Keratinocyte (primary cell): Measurements from ENCODE around the gene ROR1. TPM values are rescaled to one million over a fixed set of nuclear protein-coding genes. Genes with fewer than 3 reads are reported as not detected.

Source experiments
- DNase-seq: peaks from one replicate; pipeline ENCODE4 v3.0.0-alpha.2; 2011; ENCODE audit warnings: low read depth, missing footprints, low spot score
- FAIRE-seq: peaks from 2 replicates; lab custom pipeline; 2011; peaks lifted over from hg19 to GRCh38; lab: Jason Lieb, UNC
- H2AFZ ChIP-seq: 2 replicates; pipeline ENCODE4 v1.6.0; 2012; ENCODE audit warnings: low read length, control low read depth, inconsistent platforms; ENCODE audit not compliant: control insufficient read depth
- H3K27ac ChIP-seq: 2 replicates; pipeline ENCODE4 v1.5.1; 2011; ENCODE audit warnings: low read length; ENCODE audit not compliant: control insufficient read depth, insufficient read depth
- H3K27me3 ChIP-seq: 3 replicates; pipeline ENCODE4 v1.6.0; 2011; ENCODE audit warnings: low read length; ENCODE audit not compliant: control insufficient read depth, insufficient read depth; ENCODE audit errors: extremely low read depth
- H3K36me3 ChIP-seq, 2 experiments: 2 replicates in 1 of 2; 3 replicates in 1 of 2; pipeline ENCODE4 v1.5.1; 2011; ENCODE audit warnings: low read length in 2 of 2, mild to moderate bottlenecking in 1 of 2; ENCODE audit not compliant: control insufficient read depth in 2 of 2, insufficient read depth in 2 of 2; ENCODE audit errors: extremely low read depth in 1 of 2
- H3K4me1 ChIP-seq: 3 replicates; pipeline ENCODE4 v1.5.1; 2011; ENCODE audit warnings: low read length; ENCODE audit not compliant: control insufficient read depth, insufficient read depth; ENCODE audit errors: extremely low read depth
- H3K4me2 ChIP-seq: 3 replicates; pipeline ENCODE4 v1.6.0; 2011; ENCODE audit warnings: low read depth, low read length; ENCODE audit not compliant: control insufficient read depth, insufficient read depth; ENCODE audit errors: extremely low read depth
- H3K4me3 ChIP-seq, 3 experiments: fragments of 200-600 bp in 1 of 3; sonication (generic) in 1 of 3; 2 replicates in 2 of 3; 3 replicates in 1 of 3; pipeline ENCODE4 v1.5.1; 2011 to 2016; ENCODE audit warnings: low read length in 3 of 3, mild to moderate bottlenecking in 3 of 3, control low read depth in 2 of 3, inconsistent platforms in 1 of 3, low read depth in 1 of 3, mixed read lengths in 1 of 3, mixed run types in 1 of 3, moderate library complexity in 1 of 3; ENCODE audit not compliant: control insufficient read depth in 2 of 3, insufficient read depth in 2 of 3; ENCODE audit errors: extremely low read depth in 1 of 3
- H3K79me2 ChIP-seq: 2 replicates; pipeline ENCODE4 v1.6.0; 2012; ENCODE audit warnings: low read length; ENCODE audit not compliant: control insufficient read depth, insufficient read depth
- H3K9ac ChIP-seq: 3 replicates; pipeline ENCODE4 v1.6.0; 2011; ENCODE audit warnings: low read length; ENCODE audit not compliant: control insufficient read depth, insufficient read depth; ENCODE audit errors: extremely low read depth
- H3K9me1 ChIP-seq: 3 replicates; pipeline ENCODE4 v1.6.0; 2011; ENCODE audit warnings: low read length; ENCODE audit not compliant: control insufficient read depth, insufficient read depth; ENCODE audit errors: extremely low read depth
- H3K9me3 ChIP-seq: 2 replicates; pipeline ENCODE4 v1.5.1; 2012; ENCODE audit warnings: low read depth, low read length; ENCODE audit not compliant: control insufficient read depth
- H4K20me1 ChIP-seq: 3 replicates; pipeline ENCODE4 v1.6.0; 2011; ENCODE audit warnings: low read length; ENCODE audit not compliant: control insufficient read depth, insufficient read depth; ENCODE audit errors: extremely low read depth
- EZH2 ChIP-seq: IDR thresholded peaks from one replicate; pipeline ENCODE4 v1.6.1; 2012; ENCODE audit warnings: inconsistent platforms, mild to moderate bottlenecking, low read length, moderate library complexity
- dilution Hi-C: fragments of 300-500 bp; cut with MboI; formaldehyde crosslinking; loops from one replicate; pipeline ENCODE4 v1.7.0; 2020; ENCODE audit warnings: low sequenced_read_pairs; ENCODE audit not compliant: extremely low pct_ligation_motif_present
- polyA plus RNA-seq, 5 experiments: library from polyadenylated mRNA; depleted of rRNA in 3 of 5; stranded (reverse) in 3 of 5; stranded (forward) in 1 of 5; unstranded in 1 of 5; fragments of >200 nt; gene quantifications; 1 replicate in 1 of 5; 2 replicates in 3 of 5; 3 replicates in 1 of 5; pipeline versions ENCODE4 v1.2.1 to v1.2.3, GENCODE V29; 2011 to 2012; ENCODE audit warnings: missing spikeins in 2 of 5, low read depth in 1 of 5, low replicate concordance in 1 of 5
- TF ChIP-seq, protein P1 (sequence below), 3 experiments: IDR thresholded peaks in 1 of 3; conservative IDR thresholded peaks in 1 of 3; optimal IDR thresholded peaks in 1 of 3; 2 replicates in 2 of 3; 3 replicates in 1 of 3; pipeline versions ENCODE3 to v1.5.1; 2011; ENCODE audit warnings: low read length in 3 of 3, mild to moderate bottlenecking in 3 of 3, moderate library complexity in 2 of 3, control low read depth in 1 of 3, inconsistent platforms in 1 of 3; ENCODE audit not compliant: insufficient read depth in 2 of 3; ENCODE audit errors: extremely low read depth in 1 of 3

Gene ROR1
- polyA plus RNA-seq, 1 donor (not counting 4 experiments of a cell fraction or from before 2014, with no cell fraction given): 9.2 TPM

DNA sequence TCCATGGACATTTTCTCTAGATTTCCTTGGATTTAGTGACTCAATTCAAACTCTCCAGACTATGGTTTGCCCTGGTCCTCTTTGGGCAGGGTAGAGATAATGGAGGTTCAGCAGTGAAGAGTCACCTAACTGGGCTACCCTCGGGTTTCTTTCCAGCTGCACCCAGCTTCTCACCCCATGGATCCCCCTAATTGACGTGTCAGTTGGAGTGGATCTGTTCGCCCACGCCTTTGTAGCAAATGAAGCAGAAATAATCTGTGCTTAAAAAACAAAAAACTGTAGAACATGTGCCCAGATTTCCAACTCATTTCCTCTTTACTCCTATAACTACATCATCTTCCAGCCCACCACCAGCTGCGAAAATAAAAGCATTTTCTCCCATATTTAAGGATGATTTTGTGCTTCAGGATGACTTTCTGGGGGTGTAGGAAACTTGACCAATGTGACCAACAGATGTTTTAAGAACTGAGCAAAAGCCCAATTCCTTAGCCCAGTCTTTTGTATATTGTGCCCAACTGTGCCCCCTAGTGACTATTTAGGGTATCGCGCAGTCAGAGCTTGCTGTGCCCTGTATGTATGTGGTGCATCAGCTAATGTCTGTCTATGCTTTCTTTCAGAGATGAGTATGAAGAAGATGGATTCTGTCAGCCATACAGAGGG lies 363.1 kb downstream of the ROR1 start:
- no peak overlapping the region for H3K27ac ChIP-seq
- peak; percentile 96 for FAIRE-seq
- peaks cover 0 to 2% of the 10 kb centered on the region in 2 experiments for H3K36me3 ChIP-seq
- TF ChIP-seq EZH2: no peak
- TF ChIP-seq, protein P1, sequence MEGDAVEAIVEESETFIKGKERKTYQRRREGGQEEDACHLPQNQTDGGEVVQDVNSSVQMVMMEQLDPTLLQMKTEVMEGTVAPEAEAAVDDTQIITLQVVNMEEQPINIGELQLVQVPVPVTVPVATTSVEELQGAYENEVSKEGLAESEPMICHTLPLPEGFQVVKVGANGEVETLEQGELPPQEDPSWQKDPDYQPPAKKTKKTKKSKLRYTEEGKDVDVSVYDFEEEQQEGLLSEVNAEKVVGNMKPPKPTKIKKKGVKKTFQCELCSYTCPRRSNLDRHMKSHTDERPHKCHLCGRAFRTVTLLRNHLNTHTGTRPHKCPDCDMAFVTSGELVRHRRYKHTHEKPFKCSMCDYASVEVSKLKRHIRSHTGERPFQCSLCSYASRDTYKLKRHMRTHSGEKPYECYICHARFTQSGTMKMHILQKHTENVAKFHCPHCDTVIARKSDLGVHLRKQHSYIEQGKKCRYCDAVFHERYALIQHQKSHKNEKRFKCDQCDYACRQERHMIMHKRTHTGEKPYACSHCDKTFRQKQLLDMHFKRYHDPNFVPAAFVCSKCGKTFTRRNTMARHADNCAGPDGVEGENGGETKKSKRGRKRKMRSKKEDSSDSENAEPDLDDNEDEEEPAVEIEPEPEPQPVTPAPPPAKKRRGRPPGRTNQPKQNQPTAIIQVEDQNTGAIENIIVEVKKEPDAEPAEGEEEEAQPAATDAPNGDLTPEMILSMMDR (optimal IDR thresholded peaks at IDR 0.05 in 1 of 3, IDR thresholded peaks at IDR 0.05 in 1 of 3, conservative IDR thresholded peaks at IDR 0.05 in 1 of 3; ENCODE audit: extremely low read depth in 1 of 3, insufficient read depth in 2 of 3, low read length in 3 of 3): peak; percentile 85 to 93 (median 90)
- no peaks in the 10 kb centered on the region for H4K20me1 ChIP-seq
- no peak overlapping the region for H3K9ac ChIP-seq
- no peak overlapping the region for H3K4me2 ChIP-seq
- peaks cover 16% of the 10 kb centered on the region for H3K4me1 ChIP-seq
- H3K9me3 ChIP-seq: no peaks in the 10 kb centered on the region
- H2AFZ ChIP-seq: no peak overlapping the region
- H3K79me2 ChIP-seq: no peaks in the 10 kb centered on the region
- no peaks in the 10 kb centered on the region for H3K27me3 ChIP-seq
- DNase-seq: peak; percentile 38
- dilution Hi-C loops: no loop called here
- H3K4me3 ChIP-seq: no peak overlapping the region
- H3K9me1 ChIP-seq: no peaks in the 10 kb centered on the region

DNA sequence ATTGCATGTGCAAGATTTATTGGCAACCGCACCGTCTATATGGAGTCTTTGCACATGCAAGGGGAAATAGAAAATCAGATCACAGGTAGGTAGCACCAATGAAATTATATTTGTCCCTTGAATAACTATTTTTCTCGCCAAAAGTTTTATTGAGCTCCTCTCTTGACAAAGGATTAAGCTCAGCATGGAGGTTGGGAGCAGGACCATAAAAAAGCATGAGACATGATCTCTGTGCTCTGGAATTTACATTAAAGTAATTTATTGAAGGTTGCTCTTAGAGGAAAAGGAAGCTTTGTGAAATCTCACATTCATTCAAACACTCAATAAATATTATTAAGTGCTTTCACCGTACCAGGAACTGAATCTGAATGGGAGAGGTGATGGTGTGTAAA lies 363.6 kb downstream of the ROR1 start:
- no peak for FAIRE-seq
- H3K9ac ChIP-seq: no peak overlapping the region
- TF ChIP-seq, protein P1 (optimal IDR thresholded peaks at IDR 0.05 in 1 of 3, IDR thresholded peaks at IDR 0.05 in 1 of 3, conservative IDR thresholded peaks at IDR 0.05 in 1 of 3; ENCODE audit: extremely low read depth in 1 of 3, insufficient read depth in 2 of 3, low read length in 3 of 3): no peak
- TF ChIP-seq EZH2: no peak

More for the DNA sequence above, 363.6 kb downstream of the ROR1 start:
- Histone ChIP-seq H3K79me2 (no peaks in the 10 kb centered on the region), H3K9me1 (no peaks in the 10 kb centered on the region), H2AFZ (no peak overlapping the region), H3K4me2 (no peak overlapping the region), H3K27ac (no peak overlapping the region), H3K4me3 (no peak overlapping the region), H3K36me3 (peaks cover 0 to 2% of the 10 kb centered on the region in 2 experiments), H3K4me1 (peaks cover 16% of the 10 kb centered on the region), H3K27me3 (no peaks in the 10 kb centered on the region), H3K9me3 (no peaks in the 10 kb centered on the region), H4K20me1 (no peaks in the 10 kb centered on the region)
- dilution Hi-C loops: no loop called here
- DNase-seq: no peak
